ENCODE results near the gene GAB4.

GRCh38 chr22:16955081-16955480 lies 52.9 kb downstream of the GAB4 start:
- TF ChIP-seq ELF3 (CRISPR knock-in tag; IDR thresholded peaks at IDR 0.05) (no peak), LCORL (IDR thresholded peaks at IDR 0.05) (no peak), LCORL (CRISPR knock-in tag; IDR thresholded peaks at IDR 0.05) (no peak), NR3C1 (CRISPR knock-in tag; IDR thresholded peaks at IDR 0.05) (no peak), FIP1L1 (IDR thresholded peaks at IDR 0.05; ENCODE audit: borderline replicate concordance, insufficient read depth, low read depth, low read length) (no peak), TARDBP (CRISPR knock-in tag; IDR thresholded peaks at IDR 0.05) (no peak), POLR2A (IDR thresholded peaks at IDR 0.05; ENCODE audit: insufficient read depth in 1 of 2, low read depth in 2 of 2, low read length in 2 of 2) (no peak)
- TF ChIP-seq, protein P1, sequence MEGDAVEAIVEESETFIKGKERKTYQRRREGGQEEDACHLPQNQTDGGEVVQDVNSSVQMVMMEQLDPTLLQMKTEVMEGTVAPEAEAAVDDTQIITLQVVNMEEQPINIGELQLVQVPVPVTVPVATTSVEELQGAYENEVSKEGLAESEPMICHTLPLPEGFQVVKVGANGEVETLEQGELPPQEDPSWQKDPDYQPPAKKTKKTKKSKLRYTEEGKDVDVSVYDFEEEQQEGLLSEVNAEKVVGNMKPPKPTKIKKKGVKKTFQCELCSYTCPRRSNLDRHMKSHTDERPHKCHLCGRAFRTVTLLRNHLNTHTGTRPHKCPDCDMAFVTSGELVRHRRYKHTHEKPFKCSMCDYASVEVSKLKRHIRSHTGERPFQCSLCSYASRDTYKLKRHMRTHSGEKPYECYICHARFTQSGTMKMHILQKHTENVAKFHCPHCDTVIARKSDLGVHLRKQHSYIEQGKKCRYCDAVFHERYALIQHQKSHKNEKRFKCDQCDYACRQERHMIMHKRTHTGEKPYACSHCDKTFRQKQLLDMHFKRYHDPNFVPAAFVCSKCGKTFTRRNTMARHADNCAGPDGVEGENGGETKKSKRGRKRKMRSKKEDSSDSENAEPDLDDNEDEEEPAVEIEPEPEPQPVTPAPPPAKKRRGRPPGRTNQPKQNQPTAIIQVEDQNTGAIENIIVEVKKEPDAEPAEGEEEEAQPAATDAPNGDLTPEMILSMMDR (CRISPR knock-in tag; IDR thresholded peaks at IDR 0.05) = no peak
- TF ChIP-seq, protein P2, sequence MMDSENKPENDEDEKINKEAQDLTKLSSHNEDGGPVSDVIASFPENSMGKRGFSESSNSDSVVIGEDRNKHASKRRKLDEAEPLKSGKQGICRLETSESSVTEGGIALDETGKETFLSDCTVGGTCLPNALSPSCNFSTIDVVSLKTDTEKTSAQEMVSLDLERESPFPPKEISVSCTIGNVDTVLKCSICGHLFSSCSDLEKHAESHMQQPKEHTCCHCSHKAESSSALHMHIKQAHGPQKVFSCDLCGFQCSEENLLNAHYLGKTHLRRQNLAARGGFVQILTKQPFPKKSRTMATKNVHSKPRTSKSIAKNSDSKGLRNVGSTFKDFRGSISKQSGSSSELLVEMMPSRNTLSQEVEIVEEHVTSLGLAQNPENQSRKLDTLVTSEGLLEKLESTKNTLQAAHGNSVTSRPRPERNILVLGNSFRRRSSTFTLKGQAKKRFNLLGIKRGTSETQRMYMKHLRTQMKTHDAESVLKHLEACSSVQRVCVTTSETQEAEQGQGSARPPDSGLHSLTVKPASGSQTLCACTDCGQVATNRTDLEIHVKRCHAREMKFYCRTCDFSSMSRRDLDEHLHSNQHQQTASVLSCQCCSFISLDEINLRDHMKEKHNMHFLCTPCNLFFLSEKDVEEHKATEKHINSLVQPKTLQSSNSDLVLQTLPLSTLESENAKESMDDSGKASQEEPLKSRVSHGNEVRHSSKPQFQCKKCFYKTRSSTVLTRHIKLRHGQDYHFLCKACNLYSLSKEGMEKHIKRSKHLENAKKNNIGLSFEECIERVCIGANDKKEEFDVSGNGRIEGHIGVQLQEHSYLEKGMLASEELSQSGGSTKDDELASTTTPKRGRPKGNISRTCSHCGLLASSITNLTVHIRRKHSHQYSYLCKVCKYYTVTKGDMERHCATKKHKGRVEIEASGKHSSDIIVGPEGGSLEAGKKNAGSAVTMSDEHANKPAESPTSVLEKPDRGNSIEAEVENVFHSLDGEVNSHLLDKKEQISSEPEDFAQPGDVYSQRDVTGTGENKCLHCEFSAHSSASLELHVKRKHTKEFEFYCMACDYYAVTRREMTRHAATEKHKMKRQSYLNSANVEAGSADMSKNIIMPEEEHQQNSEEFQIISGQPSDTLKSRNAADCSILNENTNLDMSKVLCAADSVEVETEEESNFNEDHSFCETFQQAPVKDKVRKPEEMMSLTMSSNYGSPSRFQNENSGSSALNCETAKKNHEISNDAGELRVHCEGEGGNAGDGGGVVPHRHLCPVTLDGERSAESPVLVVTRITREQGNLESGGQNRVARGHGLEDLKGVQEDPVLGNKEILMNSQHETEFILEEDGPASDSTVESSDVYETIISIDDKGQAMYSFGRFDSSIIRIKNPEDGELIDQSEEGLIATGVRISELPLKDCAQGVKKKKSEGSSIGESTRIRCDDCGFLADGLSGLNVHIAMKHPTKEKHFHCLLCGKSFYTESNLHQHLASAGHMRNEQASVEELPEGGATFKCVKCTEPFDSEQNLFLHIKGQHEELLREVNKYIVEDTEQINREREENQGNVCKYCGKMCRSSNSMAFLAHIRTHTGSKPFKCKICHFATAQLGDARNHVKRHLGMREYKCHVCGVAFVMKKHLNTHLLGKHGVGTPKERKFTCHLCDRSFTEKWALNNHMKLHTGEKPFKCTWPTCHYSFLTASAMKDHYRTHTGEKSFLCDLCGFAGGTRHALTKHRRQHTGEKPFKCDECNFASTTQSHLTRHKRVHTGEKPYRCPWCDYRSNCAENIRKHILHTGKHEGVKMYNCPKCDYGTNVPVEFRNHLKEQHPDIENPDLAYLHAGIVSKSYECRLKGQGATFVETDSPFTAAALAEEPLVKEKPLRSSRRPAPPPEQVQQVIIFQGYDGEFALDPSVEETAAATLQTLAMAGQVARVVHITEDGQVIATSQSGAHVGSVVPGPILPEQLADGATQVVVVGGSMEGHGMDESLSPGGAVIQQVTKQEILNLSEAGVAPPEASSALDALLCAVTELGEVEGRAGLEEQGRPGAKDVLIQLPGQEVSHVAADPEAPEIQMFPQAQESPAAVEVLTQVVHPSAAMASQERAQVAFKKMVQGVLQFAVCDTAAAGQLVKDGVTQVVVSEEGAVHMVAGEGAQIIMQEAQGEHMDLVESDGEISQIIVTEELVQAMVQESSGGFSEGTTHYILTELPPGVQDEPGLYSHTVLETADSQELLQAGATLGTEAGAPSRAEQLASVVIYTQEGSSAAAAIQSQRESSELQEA (CRISPR knock-in tag; IDR thresholded peaks at IDR 0.05; ENCODE audit: not compliant biosample characterization) = no peak

Data from HepG2 (cell line).